Keratinocyte (primary cell): ENCODE measurements around the gene TPGS1. TPM values are rescaled to one million over a fixed set of nuclear protein-coding genes. Genes with fewer than 3 reads are reported as not detected.

Experiments used
- DNase-seq: peaks from one replicate; pipeline ENCODE4 v3.0.0-alpha.2; 2011; ENCODE audit warnings: low read depth, missing footprints, low spot score
- FAIRE-seq: peaks from 2 replicates; lab custom pipeline; 2011; peaks lifted over from hg19 to GRCh38; lab: Jason Lieb, UNC
- H2AFZ ChIP-seq: 2 replicates; pipeline ENCODE4 v1.6.0; 2012; ENCODE audit warnings: low read length, control low read depth, inconsistent platforms; ENCODE audit not compliant: control insufficient read depth
- H3K27ac ChIP-seq: 2 replicates; pipeline ENCODE4 v1.5.1; 2011; ENCODE audit warnings: low read length; ENCODE audit not compliant: control insufficient read depth, insufficient read depth
- H3K27me3 ChIP-seq: 3 replicates; pipeline ENCODE4 v1.6.0; 2011; ENCODE audit warnings: low read length; ENCODE audit not compliant: control insufficient read depth, insufficient read depth; ENCODE audit errors: extremely low read depth
- H3K36me3 ChIP-seq, 2 experiments: 2 replicates in 1 of 2; 3 replicates in 1 of 2; pipeline ENCODE4 v1.5.1; 2011; ENCODE audit warnings: low read length in 2 of 2, mild to moderate bottlenecking in 1 of 2; ENCODE audit not compliant: control insufficient read depth in 2 of 2, insufficient read depth in 2 of 2; ENCODE audit errors: extremely low read depth in 1 of 2
- H3K4me1 ChIP-seq: 3 replicates; pipeline ENCODE4 v1.5.1; 2011; ENCODE audit warnings: low read length; ENCODE audit not compliant: control insufficient read depth, insufficient read depth; ENCODE audit errors: extremely low read depth
- H3K4me2 ChIP-seq: 3 replicates; pipeline ENCODE4 v1.6.0; 2011; ENCODE audit warnings: low read depth, low read length; ENCODE audit not compliant: control insufficient read depth, insufficient read depth; ENCODE audit errors: extremely low read depth
- H3K4me3 ChIP-seq, 3 experiments: fragments of 200-600 bp in 1 of 3; sonication (generic) in 1 of 3; 2 replicates in 2 of 3; 3 replicates in 1 of 3; pipeline ENCODE4 v1.5.1; 2011 to 2016; ENCODE audit warnings: low read length in 3 of 3, mild to moderate bottlenecking in 3 of 3, control low read depth in 2 of 3, inconsistent platforms in 1 of 3, low read depth in 1 of 3, mixed read lengths in 1 of 3, mixed run types in 1 of 3, moderate library complexity in 1 of 3; ENCODE audit not compliant: control insufficient read depth in 2 of 3, insufficient read depth in 2 of 3; ENCODE audit errors: extremely low read depth in 1 of 3
- H3K79me2 ChIP-seq: 2 replicates; pipeline ENCODE4 v1.6.0; 2012; ENCODE audit warnings: low read length; ENCODE audit not compliant: control insufficient read depth, insufficient read depth
- H3K9ac ChIP-seq: 3 replicates; pipeline ENCODE4 v1.6.0; 2011; ENCODE audit warnings: low read length; ENCODE audit not compliant: control insufficient read depth, insufficient read depth; ENCODE audit errors: extremely low read depth
- H3K9me1 ChIP-seq: 3 replicates; pipeline ENCODE4 v1.6.0; 2011; ENCODE audit warnings: low read length; ENCODE audit not compliant: control insufficient read depth, insufficient read depth; ENCODE audit errors: extremely low read depth
- H3K9me3 ChIP-seq: 2 replicates; pipeline ENCODE4 v1.5.1; 2012; ENCODE audit warnings: low read depth, low read length; ENCODE audit not compliant: control insufficient read depth
- H4K20me1 ChIP-seq: 3 replicates; pipeline ENCODE4 v1.6.0; 2011; ENCODE audit warnings: low read length; ENCODE audit not compliant: control insufficient read depth, insufficient read depth; ENCODE audit errors: extremely low read depth
- CTCF ChIP-seq, 3 experiments: IDR thresholded peaks in 1 of 3; conservative IDR thresholded peaks in 1 of 3; optimal IDR thresholded peaks in 1 of 3; 2 replicates in 2 of 3; 3 replicates in 1 of 3; pipeline versions ENCODE3 to v1.5.1; 2011; ENCODE audit warnings: low read length in 3 of 3, mild to moderate bottlenecking in 3 of 3, moderate library complexity in 2 of 3, control low read depth in 1 of 3, inconsistent platforms in 1 of 3; ENCODE audit not compliant: insufficient read depth in 2 of 3; ENCODE audit errors: extremely low read depth in 1 of 3
- EZH2 ChIP-seq: IDR thresholded peaks from one replicate; pipeline ENCODE4 v1.6.1; 2012; ENCODE audit warnings: inconsistent platforms, mild to moderate bottlenecking, low read length, moderate library complexity
- dilution Hi-C: fragments of 300-500 bp; cut with MboI; formaldehyde crosslinking; loops from one replicate; pipeline ENCODE4 v1.7.0; 2020; ENCODE audit warnings: low sequenced_read_pairs; ENCODE audit not compliant: extremely low pct_ligation_motif_present
- polyA plus RNA-seq, 5 experiments: library from polyadenylated mRNA; depleted of rRNA in 3 of 5; stranded (reverse) in 3 of 5; stranded (forward) in 1 of 5; unstranded in 1 of 5; fragments of >200 nt; gene quantifications; 1 replicate in 1 of 5; 2 replicates in 3 of 5; 3 replicates in 1 of 5; pipeline versions ENCODE4 v1.2.1 to v1.2.3, GENCODE V29; 2011 to 2012; ENCODE audit warnings: missing spikeins in 2 of 5, low read depth in 1 of 5, low replicate concordance in 1 of 5

Gene TPGS1
- polyA plus RNA-seq, 1 donor (not counting 4 experiments of a cell fraction or from before 2014, with no cell fraction given) = 1.4 TPM

- Histone ChIP-seq H2AFZ (no peak overlapping the region), H3K27ac (no peak overlapping the region), H3K27me3 (no peaks in the 10 kb centered on the region), H3K4me3 (peak overlapping the region; percentile 57 to 88 (median 74)), H3K9me1 (peaks cover 4% of the 10 kb centered on the region), H4K20me1 (no peaks in the 10 kb centered on the region), H3K9ac (peak overlapping the region; percentile 85), H3K36me3 (peaks cover 0 to 3% of the 10 kb centered on the region in 2 experiments), H3K79me2 (peaks cover 16% of the 10 kb centered on the region), H3K9me3 (no peaks in the 10 kb centered on the region), H3K4me1 (peaks cover 32% of the 10 kb centered on the region), H3K4me2 (peak overlapping the region; percentile 75)
- FAIRE-seq (no peak), DNase-seq (no peak)
- dilution Hi-C loops = no loop called here
- TF ChIP-seq CTCF (optimal IDR thresholded peaks at IDR 0.05 in 1 of 3, IDR thresholded peaks at IDR 0.05 in 1 of 3, conservative IDR thresholded peaks at IDR 0.05 in 1 of 3; ENCODE audit: extremely low read depth in 1 of 3, insufficient read depth in 2 of 3, low read length in 3 of 3) (no peak), EZH2 (no peak)
These were observed 1.2 kb downstream of the TPGS1 start for GRCh38 chr19:508204-509150.

- Histone ChIP-seq H3K9me1 (peaks cover 2% of the 10 kb centered on the region), H2AFZ (peak overlapping the region; percentile 70), H3K9ac (peak overlapping the region; percentile 77), H3K4me3 (peak overlapping the region; percentile 4 to 63 (median 53)), H3K36me3 (peaks cover 2 to 4% of the 10 kb centered on the region in 2 experiments), H3K4me2 (peak overlapping the region; percentile 93), H3K27me3 (no peaks in the 10 kb centered on the region), H3K4me1 (peaks cover 30% of the 10 kb centered on the region), H4K20me1 (no peaks in the 10 kb centered on the region), H3K27ac (peak overlapping the region; percentile 82), H3K9me3 (no peaks in the 10 kb centered on the region), H3K79me2 (peaks cover 16% of the 10 kb centered on the region)
- DNase-seq (peak; percentile 59), FAIRE-seq (peak; percentile 66)
- dilution Hi-C loops = no loop called here
- TF ChIP-seq CTCF (optimal IDR thresholded peaks at IDR 0.05 in 1 of 3, IDR thresholded peaks at IDR 0.05 in 1 of 3, conservative IDR thresholded peaks at IDR 0.05 in 1 of 3; ENCODE audit: extremely low read depth in 1 of 3, insufficient read depth in 2 of 3, low read length in 3 of 3) (peak; percentile 96 to 99 (median 99)), EZH2 (no peak)
These were observed 3.4 kb downstream of the TPGS1 start for GRCh38 chr19:510606-511100.
